Endometrial microvascular endothelial cells (primary cell): Measurements from ENCODE around the gene LRP1B. TPM values are rescaled to one million over a fixed set of nuclear protein-coding genes. Genes with fewer than 3 reads are reported as not detected.
"Not testable (repeated sequence)": the region's sequence is repeated elsewhere in the genome, so short reads cannot be mapped to it uniquely, and the experiment has no call there.

ENCODE experiments used
- in situ Hi-C: cut with HindIII; loops from 2 replicates; pipeline ENCODE4 v1.10.0; 2017; ENCODE audit warnings: low sequenced_read_pairs, low pct_unique_long_range_greater_than_20kb; ENCODE audit errors: inconsistent ontology term
- total RNA-seq: library from RNA; depleted of rRNA; stranded (reverse); fragments of >200 nt; gene quantifications from one replicate; pipeline ENCODE4 v1.2.3, GENCODE V29; 2015; ENCODE audit errors: inconsistent ontology term

The LRP1B gene
- total RNA-seq, 1 donor from 2014 or later = not detected

DNA sequence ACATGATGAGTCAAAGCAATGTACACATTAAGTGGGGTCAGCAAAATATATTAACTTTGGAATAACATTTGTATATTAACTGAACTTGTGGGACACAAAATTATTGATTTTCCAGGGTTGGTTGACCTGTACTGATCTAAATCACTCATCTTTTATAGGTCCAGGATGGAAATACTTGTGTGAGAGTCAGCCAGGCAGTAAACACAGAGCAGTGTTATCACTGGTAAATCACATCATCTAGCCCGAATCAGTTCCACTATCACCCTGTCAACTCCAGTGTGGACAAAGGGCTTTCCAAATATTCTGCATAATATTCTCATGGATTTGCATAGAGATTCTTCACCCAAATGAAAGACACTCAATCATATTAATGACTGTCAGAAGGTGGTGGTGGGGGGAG, 295.7 kb downstream of the LRP1B start:
- in situ Hi-C loops = no loop called here

- in situ Hi-C loops = no loop called here
These were observed 302.1 kb downstream of the LRP1B start for GRCh38 chr2:141828761-141829160.

GRCh38 chr2:141824790-141825189, 306.0 kb downstream of the LRP1B start:
- in situ Hi-C loops = no loop called here

- in situ Hi-C loops = no loop called here
These were observed 309.9 kb downstream of the LRP1B start for GRCh38 chr2:141820893-141821292.

- in situ Hi-C loops = not testable (repeated sequence)
These were observed 315.5 kb downstream of the LRP1B start for GRCh38 chr2:141815320-141815719.

GRCh38 chr2:141814150-141814549, 316.7 kb downstream of the LRP1B start:
- in situ Hi-C loops = no loop called here

- in situ Hi-C loops = no loop called here
These were observed 320.7 kb downstream of the LRP1B start for GRCh38 chr2:141810148-141810547.

DNA sequence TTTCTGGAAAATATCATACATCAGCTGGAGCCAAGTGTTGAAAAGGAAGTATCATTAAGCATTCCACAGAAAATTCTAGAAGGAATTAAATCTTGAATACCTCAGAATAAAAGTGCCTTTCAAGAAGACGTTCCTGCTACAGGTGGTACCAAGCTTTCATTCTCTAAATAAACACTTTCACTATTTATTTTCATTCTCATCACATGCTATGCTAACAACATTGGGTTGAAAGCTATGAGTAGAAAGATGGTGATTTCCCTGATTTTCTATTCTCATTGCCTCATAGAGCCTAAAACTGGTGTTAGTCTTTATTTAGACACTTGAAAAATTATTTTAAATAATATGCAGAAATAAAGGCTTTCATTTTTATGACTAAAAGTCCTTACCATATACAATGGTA, 324.7 kb downstream of the LRP1B start:
- in situ Hi-C loops = no loop called here

GRCh38 chr2:141805302-141805701, 325.5 kb downstream of the LRP1B start:
- in situ Hi-C loops = no loop called here

DNA sequence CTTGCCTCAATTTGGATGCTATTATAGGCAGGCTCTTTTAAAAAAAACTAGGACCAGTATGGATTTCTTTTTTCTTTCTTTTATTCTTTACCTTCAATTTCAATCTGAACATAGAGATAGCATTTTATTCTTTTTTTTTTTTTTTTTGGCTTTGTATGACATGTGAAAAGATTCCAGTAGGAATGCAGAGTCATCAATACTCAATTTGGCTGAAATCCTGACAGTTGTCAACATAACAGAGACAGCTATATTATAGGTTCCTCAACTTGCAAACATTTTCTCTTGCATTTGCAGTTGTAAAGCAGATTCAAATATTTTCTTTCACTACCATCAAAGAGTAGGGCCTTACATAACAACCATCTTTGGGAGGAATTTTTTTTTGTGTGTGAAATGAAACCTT, 334.4 kb downstream of the LRP1B start:
- in situ Hi-C loops = no loop called here

GRCh38 chr2:141791521-141791920, 339.3 kb downstream of the LRP1B start:
- in situ Hi-C loops = no loop called here

GRCh38 chr2:141782574-141782973, 348.2 kb downstream of the LRP1B start:
- in situ Hi-C loops = no loop called here

DNA sequence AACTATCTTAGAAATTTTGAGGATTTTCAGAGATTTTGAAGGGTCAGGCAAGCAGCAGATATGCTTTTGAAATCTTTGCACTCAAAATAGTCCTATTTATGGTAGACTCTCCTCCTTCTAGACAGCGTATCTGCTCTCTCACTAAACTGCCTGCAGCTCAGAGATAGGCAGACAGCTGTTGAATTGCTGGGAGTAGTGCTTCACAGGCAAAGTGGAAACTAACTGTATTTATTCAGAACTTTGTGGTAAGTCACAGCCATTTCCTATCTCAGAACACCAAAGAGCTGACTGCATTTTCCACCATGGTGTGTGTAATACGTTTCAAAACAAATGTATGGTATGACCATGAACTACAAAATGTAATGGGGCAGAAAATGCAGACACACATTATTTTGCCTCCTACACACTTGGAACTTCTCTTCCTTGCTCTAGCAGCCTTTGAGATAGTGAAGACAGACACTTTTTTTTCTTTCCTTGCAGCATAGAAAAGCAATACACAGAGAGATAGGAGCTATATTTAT, 352.4 kb downstream of the LRP1B start:
- in situ Hi-C loops = no loop called here

DNA sequence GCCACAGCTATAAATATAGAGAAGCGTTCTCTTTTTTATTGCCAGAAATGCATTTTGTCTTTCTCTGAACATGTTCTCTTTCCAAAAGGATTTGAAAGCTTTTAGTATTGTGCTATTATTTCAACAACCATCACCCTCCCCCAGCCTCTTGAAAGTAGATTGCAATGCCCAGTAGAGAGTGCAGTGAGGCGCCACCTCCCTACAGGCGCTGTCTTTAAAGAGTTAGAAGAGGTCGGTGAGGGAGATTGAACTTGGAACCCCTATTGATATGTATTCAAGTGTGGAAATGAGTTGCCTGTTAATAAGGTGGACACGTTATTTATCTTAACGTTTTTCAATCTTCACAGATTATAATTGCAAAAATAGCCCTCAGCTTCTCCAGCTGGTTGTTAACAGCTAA, 360.3 kb downstream of the LRP1B start:
- in situ Hi-C loops = no loop called here

GRCh38 chr2:141767691-141768090, 363.1 kb downstream of the LRP1B start:
- in situ Hi-C loops = no loop called here

DNA sequence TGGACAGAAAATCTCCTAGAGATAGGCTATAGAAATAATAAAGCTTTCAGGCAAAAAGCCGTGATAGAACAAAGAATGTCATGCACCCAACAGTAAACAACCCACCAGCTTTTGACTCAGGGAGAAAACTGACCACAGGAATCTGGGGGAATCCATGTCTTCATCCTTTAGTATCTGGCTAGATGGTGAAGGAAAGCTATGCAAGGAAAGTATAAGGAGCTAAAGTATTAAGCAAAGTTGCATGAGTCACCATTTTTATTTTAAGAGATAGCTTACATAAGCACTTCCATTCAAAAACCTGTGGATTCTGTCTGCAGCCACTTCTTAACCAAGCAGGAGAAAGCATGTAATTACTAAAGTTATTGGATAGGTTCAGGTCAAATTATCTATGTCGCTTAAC, 363.8 kb downstream of the LRP1B start:
- in situ Hi-C loops = no loop called here

DNA sequence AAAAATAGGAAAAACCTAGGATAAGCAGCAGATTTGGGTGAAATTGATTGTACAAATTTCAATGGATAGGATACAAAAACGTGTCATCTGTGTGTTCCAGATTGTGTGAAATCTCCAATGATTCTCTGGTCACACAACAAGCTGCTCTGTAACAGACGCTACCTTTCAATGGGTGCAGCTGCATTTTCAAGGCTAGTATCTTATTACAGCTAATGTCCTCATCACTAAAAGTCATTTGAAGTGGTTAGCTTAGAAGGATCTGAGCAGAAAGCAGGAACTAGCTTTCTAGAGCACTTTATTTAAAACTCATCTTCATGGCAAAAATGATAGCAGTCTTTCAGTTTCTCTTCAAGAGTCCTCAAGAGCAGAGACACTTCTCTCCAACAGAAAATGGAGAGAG, 364.6 kb downstream of the LRP1B start:
- in situ Hi-C loops = no loop called here

- in situ Hi-C loops = no loop called here
These were observed 382.2 kb downstream of the LRP1B start for GRCh38 chr2:141748616-141749015.

DNA sequence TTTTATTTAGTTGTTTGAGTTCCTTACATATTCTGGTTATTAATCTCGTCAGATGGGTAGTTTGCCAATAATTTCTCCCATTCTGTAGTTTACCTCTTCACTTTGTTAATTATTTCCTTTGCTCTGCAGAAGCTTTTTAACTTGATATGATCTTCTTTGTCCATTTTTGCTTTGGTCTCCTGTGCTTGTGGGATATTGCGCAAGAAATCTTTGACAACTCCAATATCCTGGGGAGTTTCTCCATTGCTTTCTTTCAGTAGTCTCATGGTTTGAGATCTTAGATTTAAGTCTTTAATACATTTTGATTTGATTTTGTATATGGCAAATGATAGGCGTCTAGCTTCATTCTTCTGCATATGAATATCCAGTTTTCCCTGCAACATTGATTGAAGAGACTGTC, 389.2 kb downstream of the LRP1B start:
- in situ Hi-C loops = no loop called here

DNA sequence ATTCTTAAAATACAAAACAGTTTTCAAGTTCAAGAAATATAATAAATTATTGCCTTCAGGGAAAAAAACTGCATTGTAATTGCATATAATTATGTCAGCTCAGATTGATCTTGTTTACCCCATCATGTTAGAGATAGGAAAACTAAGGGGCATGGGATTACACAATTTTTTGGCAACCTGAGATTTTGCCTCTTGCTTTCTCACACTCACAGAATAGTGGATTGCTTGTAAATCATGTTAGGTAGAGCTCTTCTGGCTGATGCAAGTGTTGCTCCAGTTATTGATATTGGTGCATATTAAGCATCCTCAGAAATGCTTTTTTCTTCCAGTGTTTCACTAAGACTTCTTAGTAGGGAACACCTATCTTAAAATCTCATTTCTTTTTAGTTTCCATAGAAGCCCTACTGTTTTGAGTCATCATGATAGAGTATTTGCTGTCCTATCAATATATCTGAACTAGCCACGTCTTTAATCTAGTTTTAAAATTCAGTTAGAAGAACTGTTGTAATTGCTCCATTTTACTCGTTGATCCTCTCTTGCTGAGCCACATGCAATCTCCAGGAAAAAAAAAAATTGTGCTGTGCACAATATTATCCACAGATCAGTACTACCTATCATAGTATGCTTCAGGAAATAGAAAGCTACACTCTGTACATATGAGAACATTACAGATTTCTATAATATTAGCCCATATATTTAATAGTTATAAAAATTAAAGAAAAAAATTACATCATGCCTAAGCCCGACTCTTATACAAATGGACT, 393.1 kb downstream of the LRP1B start:
- in situ Hi-C loops = no loop called here

DNA sequence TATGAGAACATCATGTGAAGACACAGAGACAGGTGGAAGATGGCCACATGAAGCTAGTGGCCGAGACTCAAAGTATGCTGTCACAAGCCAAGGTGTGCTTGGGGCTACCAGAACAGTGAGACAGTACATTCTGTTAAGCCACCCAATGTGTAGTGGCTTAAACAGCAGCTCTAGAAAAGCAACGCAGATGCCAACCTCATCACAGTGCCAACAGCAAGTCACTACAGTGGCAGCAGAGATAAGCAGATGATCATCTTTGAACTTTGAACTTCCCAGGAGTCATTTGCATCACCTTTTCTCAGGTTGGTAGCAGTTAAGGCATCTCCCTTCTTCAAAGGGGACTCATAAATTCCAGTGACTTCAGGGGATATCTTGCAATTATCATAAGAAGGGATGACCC, 394.4 kb downstream of the LRP1B start:
- in situ Hi-C loops = no loop called here
